GM13977 (cell line): ENCODE results near the gene STRADB.
"Not testable (repeated sequence)": the region's sequence is repeated elsewhere in the genome, so short reads cannot be mapped to it uniquely, and the experiment has no call there.

Experiments
- DNase-seq: peaks from one replicate; pipeline ENCODE4 v3.0.0; 2012; ENCODE audit warnings: low spot score
- CTCF ChIP-seq: IDR thresholded peaks from 2 replicates; pipeline ENCODE4 v1.5.1; 2012; ENCODE audit warnings: mild to moderate bottlenecking, control low read depth; ENCODE audit not compliant: insufficient read depth; ENCODE audit errors: extremely low read depth, missing control alignments
- in situ Hi-C: fragments of 300-500 bp; cut with MboI; formaldehyde crosslinking; loops from one replicate; pipeline ENCODE4 v1.12.0; 2022; ENCODE audit warnings: low sequenced_read_pairs, low pct_unique_long_range_greater_than_20kb, mixed read lengths, inconsistent platforms; ENCODE audit not compliant: unreplicated experiment

The STRADB gene

GRCh38 chr2:201483342-201483741 lies 31.8 kb downstream of the STRADB start:
- no peak for DNase-seq

GRCh38 chr2:201483758-201484157 lies 32.2 kb downstream of the STRADB start:
- in situ Hi-C loops, DNase-seq: not testable (repeated sequence)

More at GRCh38 chr2:201483342-201483741, 31.8 kb downstream of the STRADB start:
- in situ Hi-C loops: no loop called here
- TF ChIP-seq CTCF: no peak

GRCh38 chr2:201484805-201485204 lies 33.3 kb downstream of the STRADB start:
- TF ChIP-seq CTCF: no peak
- in situ Hi-C loops: no loop called here

GRCh38 chr2:201490291-201490690 lies 38.8 kb downstream of the STRADB start:
- in situ Hi-C loops: no loop called here
- TF ChIP-seq CTCF: no peak
- no peak for DNase-seq

More at GRCh38 chr2:201484805-201485204, 33.3 kb downstream of the STRADB start:
- DNase-seq: no peak

GRCh38 chr2:201496785-201497184 lies 45.2 kb downstream of the STRADB start:
- in situ Hi-C loops: no loop called here
- no peak for DNase-seq
- no peak for TF ChIP-seq CTCF

GRCh38 chr2:201500534-201500933 lies 49.0 kb downstream of the STRADB start:
- TF ChIP-seq CTCF: no peak
- DNase-seq: no peak
- in situ Hi-C loops: no loop called here

GRCh38 chr2:201502713-201503112 lies 51.2 kb downstream of the STRADB start:
- TF ChIP-seq CTCF: no peak

More at GRCh38 chr2:201502713-201503112, 51.2 kb downstream of the STRADB start:
- no peak for DNase-seq
- in situ Hi-C loops: no loop called here
